ENCODE measurements around the gene GABRA1. TPM values are rescaled to one million over a fixed set of nuclear protein-coding genes. Genes with fewer than 3 reads are reported as not detected.

GABRA1 gene
- total RNA-seq, 1 experiment from 2014 or later: 0.57 TPM

DNA sequence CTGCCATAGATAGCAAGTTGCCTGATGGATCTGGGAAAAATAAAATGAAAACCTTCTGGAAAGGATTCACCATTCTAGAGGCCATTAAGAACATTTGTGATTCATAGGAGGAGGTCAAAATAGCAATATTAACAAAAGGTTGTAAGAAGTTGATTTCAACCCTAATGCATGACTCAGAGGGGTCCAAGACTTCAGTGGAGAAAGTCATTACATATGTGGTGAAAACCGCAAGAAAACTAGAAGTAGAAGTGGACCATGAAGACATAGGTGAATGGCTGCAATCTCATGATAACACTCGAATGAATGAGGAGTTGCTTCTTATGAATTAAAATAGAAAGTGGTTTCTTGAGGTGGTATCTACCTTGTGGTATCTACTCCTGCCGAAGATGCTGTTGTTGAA, 86.6 kb downstream of the GABRA1 start (continued):
- TF ChIP-seq PRDM15 (CRISPR knock-in tag; IDR thresholded peaks at IDR 0.05): no peak
- TF ChIP-seq ZNF263 (CRISPR knock-in tag; IDR thresholded peaks at IDR 0.05; ENCODE audit: low read depth): no peak
- TF ChIP-seq, protein P1, sequence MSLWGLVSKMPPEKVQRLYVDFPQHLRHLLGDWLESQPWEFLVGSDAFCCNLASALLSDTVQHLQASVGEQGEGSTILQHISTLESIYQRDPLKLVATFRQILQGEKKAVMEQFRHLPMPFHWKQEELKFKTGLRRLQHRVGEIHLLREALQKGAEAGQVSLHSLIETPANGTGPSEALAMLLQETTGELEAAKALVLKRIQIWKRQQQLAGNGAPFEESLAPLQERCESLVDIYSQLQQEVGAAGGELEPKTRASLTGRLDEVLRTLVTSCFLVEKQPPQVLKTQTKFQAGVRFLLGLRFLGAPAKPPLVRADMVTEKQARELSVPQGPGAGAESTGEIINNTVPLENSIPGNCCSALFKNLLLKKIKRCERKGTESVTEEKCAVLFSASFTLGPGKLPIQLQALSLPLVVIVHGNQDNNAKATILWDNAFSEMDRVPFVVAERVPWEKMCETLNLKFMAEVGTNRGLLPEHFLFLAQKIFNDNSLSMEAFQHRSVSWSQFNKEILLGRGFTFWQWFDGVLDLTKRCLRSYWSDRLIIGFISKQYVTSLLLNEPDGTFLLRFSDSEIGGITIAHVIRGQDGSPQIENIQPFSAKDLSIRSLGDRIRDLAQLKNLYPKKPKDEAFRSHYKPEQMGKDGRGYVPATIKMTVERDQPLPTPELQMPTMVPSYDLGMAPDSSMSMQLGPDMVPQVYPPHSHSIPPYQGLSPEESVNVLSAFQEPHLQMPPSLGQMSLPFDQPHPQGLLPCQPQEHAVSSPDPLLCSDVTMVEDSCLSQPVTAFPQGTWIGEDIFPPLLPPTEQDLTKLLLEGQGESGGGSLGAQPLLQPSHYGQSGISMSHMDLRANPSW (CRISPR knock-in tag; conservative IDR thresholded peaks at IDR 0.05; ENCODE audit: low read depth): no peak
- no peak for TF ChIP-seq TEAD1 (CRISPR knock-in tag; IDR thresholded peaks at IDR 0.05)
- TF ChIP-seq, protein P2, sequence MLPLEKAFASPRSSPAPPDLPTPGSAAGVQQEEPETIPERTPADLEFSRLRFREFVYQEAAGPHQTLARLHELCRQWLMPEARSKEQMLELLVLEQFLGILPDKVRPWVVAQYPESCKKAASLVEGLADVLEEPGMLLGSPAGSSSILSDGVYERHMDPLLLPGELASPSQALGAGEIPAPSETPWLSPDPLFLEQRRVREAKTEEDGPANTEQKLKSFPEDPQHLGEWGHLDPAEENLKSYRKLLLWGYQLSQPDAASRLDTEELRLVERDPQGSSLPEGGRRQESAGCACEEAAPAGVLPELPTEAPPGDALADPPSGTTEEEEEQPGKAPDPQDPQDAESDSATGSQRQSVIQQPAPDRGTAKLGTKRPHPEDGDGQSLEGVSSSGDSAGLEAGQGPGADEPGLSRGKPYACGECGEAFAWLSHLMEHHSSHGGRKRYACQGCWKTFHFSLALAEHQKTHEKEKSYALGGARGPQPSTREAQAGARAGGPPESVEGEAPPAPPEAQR (CRISPR knock-in tag; IDR thresholded peaks at IDR 0.05): no peak
- no peak for TF ChIP-seq ZNF532 (CRISPR knock-in tag; IDR thresholded peaks at IDR 0.05; ENCODE audit: borderline replicate concordance)

DNA sequence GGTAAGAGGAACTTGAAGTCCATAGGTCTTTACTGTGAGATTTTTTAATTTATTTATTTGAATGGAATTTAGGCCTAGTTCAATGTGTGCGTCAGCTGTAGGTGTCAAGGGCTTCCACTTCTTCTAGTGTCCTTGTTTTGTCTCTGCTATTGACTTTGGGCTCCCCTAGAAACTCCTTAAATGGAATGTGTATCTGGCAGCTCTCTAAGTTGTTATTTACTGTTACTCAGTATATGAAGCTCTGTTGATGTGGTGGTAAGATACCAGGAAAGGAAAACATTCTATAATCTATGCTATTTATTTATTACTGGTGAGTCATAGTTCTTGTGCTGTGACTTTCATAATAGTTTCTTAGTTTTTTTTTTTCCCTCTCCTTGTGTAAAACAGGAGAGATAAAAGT, 97.1 kb downstream of the GABRA1 start:
- no peak for TF ChIP-seq TEAD1 (CRISPR knock-in tag; IDR thresholded peaks at IDR 0.05)
- TF ChIP-seq ZNF219 (CRISPR knock-in tag; IDR thresholded peaks at IDR 0.05; ENCODE audit: borderline replicate concordance): no peak
- TF ChIP-seq SMAD4 (CRISPR knock-in tag; IDR thresholded peaks at IDR 0.05): no peak
- no peak for TF ChIP-seq JUN (CRISPR knock-in tag; IDR thresholded peaks at IDR 0.05)
- no peaks in the 10 kb centered on the region for H3K36me3 Mint-ChIP-seq
- H3K27me3 Mint-ChIP-seq (ENCODE audit: low read depth): no peaks in the 10 kb centered on the region
- H3K4me3 Mint-ChIP-seq: no peak overlapping the region
- ChIA-PET CTCF (no interaction called here), POLR2A (no interaction called here)
- DNase-seq (ENCODE audit: low spot score) (no peak), ATAC-seq (no peak)
- no peaks in the 10 kb centered on the region for H3K9me3 Mint-ChIP-seq
- no peak overlapping the region for H3K27ac Mint-ChIP-seq
- H3K4me1 Mint-ChIP-seq: no peaks in the 10 kb centered on the region

GRCh38 chr5:161946911-161947310, 99.0 kb downstream of the GABRA1 start:
- H3K27ac Mint-ChIP-seq: no peak overlapping the region
- H3K36me3 Mint-ChIP-seq: no peaks in the 10 kb centered on the region
- ATAC-seq (no peak), DNase-seq (ENCODE audit: low spot score) (no peak)
- no peaks in the 10 kb centered on the region for H3K9me3 Mint-ChIP-seq
- CTCF ChIA-PET: interaction anchor here (1.1 to 1.6 kb wide), 2 partner anchors 20 to 262 kb away, joined by 3 to 5 read pairs; no protein-coding TSS in a partner anchor
- no peaks in the 10 kb centered on the region for H3K4me1 Mint-ChIP-seq
- H3K4me3 Mint-ChIP-seq: no peak overlapping the region
- POLR2A ChIA-PET: no interaction called here
- H3K27me3 Mint-ChIP-seq (ENCODE audit: low read depth): no peaks in the 10 kb centered on the region
- no peak for TF ChIP-seq SP1 (CRISPR knock-in tag; conservative IDR thresholded peaks at IDR 0.05)
- no peak for TF ChIP-seq ZNF423 (CRISPR knock-in tag; IDR thresholded peaks at IDR 0.05)
- no peak for TF ChIP-seq RELA (CRISPR knock-in tag; IDR thresholded peaks at IDR 0.05; ENCODE audit: borderline replicate concordance)
- no peak for TF ChIP-seq NR1H2 (CRISPR knock-in tag; IDR thresholded peaks at IDR 0.05)
- no peak for TF ChIP-seq AR (CRISPR knock-in tag; IDR thresholded peaks at IDR 0.05)
- TF ChIP-seq ZNF232 (CRISPR knock-in tag; IDR thresholded peaks at IDR 0.05): no peak
- TF ChIP-seq, protein P3, sequence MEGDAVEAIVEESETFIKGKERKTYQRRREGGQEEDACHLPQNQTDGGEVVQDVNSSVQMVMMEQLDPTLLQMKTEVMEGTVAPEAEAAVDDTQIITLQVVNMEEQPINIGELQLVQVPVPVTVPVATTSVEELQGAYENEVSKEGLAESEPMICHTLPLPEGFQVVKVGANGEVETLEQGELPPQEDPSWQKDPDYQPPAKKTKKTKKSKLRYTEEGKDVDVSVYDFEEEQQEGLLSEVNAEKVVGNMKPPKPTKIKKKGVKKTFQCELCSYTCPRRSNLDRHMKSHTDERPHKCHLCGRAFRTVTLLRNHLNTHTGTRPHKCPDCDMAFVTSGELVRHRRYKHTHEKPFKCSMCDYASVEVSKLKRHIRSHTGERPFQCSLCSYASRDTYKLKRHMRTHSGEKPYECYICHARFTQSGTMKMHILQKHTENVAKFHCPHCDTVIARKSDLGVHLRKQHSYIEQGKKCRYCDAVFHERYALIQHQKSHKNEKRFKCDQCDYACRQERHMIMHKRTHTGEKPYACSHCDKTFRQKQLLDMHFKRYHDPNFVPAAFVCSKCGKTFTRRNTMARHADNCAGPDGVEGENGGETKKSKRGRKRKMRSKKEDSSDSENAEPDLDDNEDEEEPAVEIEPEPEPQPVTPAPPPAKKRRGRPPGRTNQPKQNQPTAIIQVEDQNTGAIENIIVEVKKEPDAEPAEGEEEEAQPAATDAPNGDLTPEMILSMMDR (IDR thresholded peaks at IDR 0.05): no peak
- no peak for TF ChIP-seq RORB (CRISPR knock-in tag; IDR thresholded peaks at IDR 0.05)
- no peak for TF ChIP-seq FOXK1 (CRISPR knock-in tag; IDR thresholded peaks at IDR 0.05)
